GM23248 (cell line): Measurements from ENCODE around the gene RASA3. TPM values are rescaled to one million over a fixed set of nuclear protein-coding genes. Genes with fewer than 3 reads are reported as not detected.
"Not testable (repeated sequence)": the region's sequence is repeated elsewhere in the genome, so short reads cannot be mapped to it uniquely, and the experiment has no call there.

Experiments used
- DNase-seq: peaks from one replicate; pipeline ENCODE4 v3.0.0-alpha.2; 2015
- H2AFZ ChIP-seq: fragments of 200-600 bp; sonication (generic); 2 replicates; pipeline ENCODE4 v1.6.1; 2016; ENCODE audit warnings: antibody characterized with exemption
- H3F3A ChIP-seq: fragments of 200-600 bp; sonication (generic); 2 replicates; pipeline ENCODE4 v1.6.1; 2016; ENCODE audit warnings: mild to moderate bottlenecking, antibody characterized with exemption, mixed run types; ENCODE audit not compliant: insufficient read depth
- H3K27ac ChIP-seq: fragments of 200-600 bp; sonication (generic); 2 replicates; pipeline ENCODE4 v1.5.1; 2016; ENCODE audit warnings: mild to moderate bottlenecking
- H3K27me3 ChIP-seq: fragments of 200-600 bp; sonication (generic); replicated peaks from 2 replicates; pipeline ENCODE4 v1.6.1; 2016; ENCODE audit warnings: mild to moderate bottlenecking; ENCODE audit not compliant: insufficient read depth
- H3K36me3 ChIP-seq: fragments of 200-600 bp; sonication (generic); 2 replicates; pipeline ENCODE4 v1.6.1; 2016; ENCODE audit warnings: low read depth, mild to moderate bottlenecking
- H3K4me1 ChIP-seq: fragments of 200-600 bp; sonication (generic); 2 replicates; pipeline ENCODE4 v1.6.1; 2016; ENCODE audit warnings: mild to moderate bottlenecking; ENCODE audit not compliant: insufficient read depth
- H3K4me2 ChIP-seq: fragments of 200-600 bp; sonication (generic); one replicate; pipeline ENCODE4 v1.6.1; 2016; ENCODE audit warnings: mild to moderate bottlenecking; ENCODE audit not compliant: unreplicated experiment
- H3K4me3 ChIP-seq: fragments of 200-600 bp; sonication (generic); 2 replicates; pipeline ENCODE4 v1.5.1; 2016; ENCODE audit warnings: mild to moderate bottlenecking
- H3K79me2 ChIP-seq: fragments of 200-600 bp; sonication (generic); 2 replicates; pipeline ENCODE4 v1.6.1; 2016; ENCODE audit warnings: mild to moderate bottlenecking; ENCODE audit not compliant: insufficient read depth
- H3K9ac ChIP-seq: fragments of 200-600 bp; sonication (generic); 2 replicates; pipeline ENCODE4 v1.6.1; 2016; ENCODE audit warnings: mild to moderate bottlenecking
- H3K9me2 ChIP-seq: fragments of 200-600 bp; sonication (generic); 2 replicates; pipeline ENCODE4 v1.6.1; 2016; ENCODE audit warnings: mixed run types, mild to moderate bottlenecking, moderate library complexity; ENCODE audit not compliant: insufficient read depth
- H3K9me3 ChIP-seq: fragments of 200-600 bp; sonication (generic); one replicate; pipeline ENCODE4 v1.6.1; 2017; ENCODE audit warnings: low read depth
- H4K20me1 ChIP-seq: fragments of 200-600 bp; sonication (generic); 2 replicates; pipeline ENCODE4 v1.6.0; 2016; ENCODE audit not compliant: insufficient read depth
- EZH2 ChIP-seq: fragments of 200-600 bp; sonication (generic); IDR thresholded peaks from 2 replicates; pipeline ENCODE4 v1.6.1; 2018; ENCODE audit warnings: antibody characterized with exemption, mild to moderate bottlenecking; ENCODE audit not compliant: insufficient read depth, poor library complexity, severe bottlenecking
- EZH2phosphoT487 ChIP-seq: fragments of 200-600 bp; sonication (generic); IDR thresholded peaks from 2 replicates; pipeline ENCODE4 v1.6.1; 2018; ENCODE audit warnings: antibody characterized with exemption, moderate library complexity, mild to moderate bottlenecking, low read depth; ENCODE audit not compliant: insufficient read depth
- WGBS, 2 experiments: methylation state at CpG; one replicate each; pipeline ENCODE4 v1.1.6; 2015 to 2017; ENCODE audit warnings: low lambda C conversion rate in 2 of 2, low coverage in 1 of 2; ENCODE audit errors: missing lambda C conversion rate in 2 of 2; 5-methylcytosine and 5-hydroxymethylcytosine counted together
- in situ Hi-C: fragments of 300-500 bp; cut with MboI; formaldehyde crosslinking; loops from 2 replicates; pipeline ENCODE4 v1.15.0; 2020
- polyA plus RNA-seq: library from polyadenylated mRNA; unstranded; fragments of >200 nt; fragmentation: Nextera tagmentation; extraction: Ambion mirVana; gene quantifications from 2 replicates; pipeline ENCODE4 v1.2.1, GENCODE V29; 2016
- total RNA-seq: library from RNA; depleted of rRNA; stranded (reverse); fragments of >200 nt; shearing (Covaris generic); gene quantifications from 2 replicates; pipeline ENCODE4 v1.2.3, GENCODE V29; 2014

The RASA3 gene
- total and polyA plus RNA-seq, 2 experiments from 2014 or later: 34.3 to 36.7 TPM

- Histone ChIP-seq H3K9ac (no peak overlapping the region), H3K4me2 (no peak overlapping the region), H2AFZ (no peak overlapping the region), H4K20me1 (no peaks in the 10 kb centered on the region), H3K27ac (no peak overlapping the region), H3K4me1 (no peaks in the 10 kb centered on the region), H3K4me3 (no peak overlapping the region), H3K27me3 (no peaks in the 10 kb centered on the region; the same call in 1 of the 2 replicates), H3K9me3 (no peaks in the 10 kb centered on the region), H3F3A (no peaks in the 10 kb centered on the region), H3K79me2 (no peaks in the 10 kb centered on the region), H3K9me2 (no peaks in the 10 kb centered on the region), H3K36me3 (no peaks in the 10 kb centered on the region)
- TF ChIP-seq EZH2: no peak
- TF ChIP-seq EZH2phosphoT487: no peak
- in situ Hi-C loops: no loop called here
- DNase-seq: no peak
- WGBS, 2 experiments: 55 to 66% methylated on average over 12 of the region's 12 CpGs
Measured at GRCh38 chr13:114149774-114150740, 17.6 kb upstream of the RASA3 start.

GRCh38 chr13:114148886-114149285 lies 16.5 kb upstream of the RASA3 start:
- H3K4me3 ChIP-seq, H3K9me2 ChIP-seq, H3F3A ChIP-seq, DNase-seq, H3K27ac ChIP-seq, H3K36me3 ChIP-seq, H4K20me1 ChIP-seq, H3K79me2 ChIP-seq, H3K27me3 ChIP-seq, H3K4me1 ChIP-seq, in situ Hi-C loops, H2AFZ ChIP-seq, H3K9me3 ChIP-seq, H3K9ac ChIP-seq, H3K4me2 ChIP-seq: not testable (repeated sequence)
- 83 to 86% methylated on average over 9 to 19 of the region's 19 CpGs for WGBS, 2 experiments

- H3K27me3 ChIP-seq: no peaks in the 10 kb centered on the region; the same call in 1 of the 2 replicates
- H3K4me1 ChIP-seq: no peaks in the 10 kb centered on the region
- no peaks in the 10 kb centered on the region for H3K9me3 ChIP-seq
- no peak overlapping the region for H3K27ac ChIP-seq
- H3K79me2 ChIP-seq: no peaks in the 10 kb centered on the region
- TF ChIP-seq EZH2 (no peak), EZH2phosphoT487 (no peak)
- H3F3A ChIP-seq: no peaks in the 10 kb centered on the region
- no peak overlapping the region for H2AFZ ChIP-seq
- in situ Hi-C loops: no loop called here
- 54 to 58% methylated on average over 8 of the region's 8 CpGs for WGBS, 2 experiments
- H3K4me3 ChIP-seq: no peak overlapping the region
- H3K4me2 ChIP-seq: no peak overlapping the region
- H3K36me3 ChIP-seq: no peaks in the 10 kb centered on the region
- DNase-seq: no peak
- no peaks in the 10 kb centered on the region for H4K20me1 ChIP-seq
- H3K9ac ChIP-seq: no peak overlapping the region
- no peaks in the 10 kb centered on the region for H3K9me2 ChIP-seq
Measured at GRCh38 chr13:114148521-114148855, 16.1 kb upstream of the RASA3 start.

- no peaks in the 10 kb centered on the region for H3K9me3 ChIP-seq
- in situ Hi-C loops: no loop called here
- no peak overlapping the region for H3K27ac ChIP-seq
- no peak for TF ChIP-seq EZH2
- TF ChIP-seq EZH2phosphoT487: no peak
- H3K4me3 ChIP-seq: no peak overlapping the region
- no peak overlapping the region for H3K4me2 ChIP-seq
- H3K9ac ChIP-seq: no peak overlapping the region
- no peaks in the 10 kb centered on the region; the same call in 1 of the 2 replicates for H3K27me3 ChIP-seq
- no peaks in the 10 kb centered on the region for H3F3A ChIP-seq
- DNase-seq: no peak
- no peaks in the 10 kb centered on the region for H3K9me2 ChIP-seq
- no peaks in the 10 kb centered on the region for H4K20me1 ChIP-seq
- 77 to 82% methylated on average over 11 to 22 of the region's 22 CpGs for WGBS, 2 experiments
- no peaks in the 10 kb centered on the region for H3K36me3 ChIP-seq
- no peaks in the 10 kb centered on the region for H3K4me1 ChIP-seq
- no peak overlapping the region for H2AFZ ChIP-seq
- H3K79me2 ChIP-seq: no peaks in the 10 kb centered on the region
Measured at GRCh38 chr13:114147803-114148520, 15.5 kb upstream of the RASA3 start.
